A549 treated with DMSO at 1 μM for 4 hours (cell line): ENCODE data around the gene CD302. TPM values are rescaled to one million over a fixed set of nuclear protein-coding genes. Genes with fewer than 3 reads are reported as not detected.

ENCODE experiments used
- total RNA-seq: library from RNA; stranded (reverse); fragments of 200-300 nt; extraction: Qiagen RNA extraction; gene quantifications from 5 replicates; pipeline ENCODE4 v1.2.3, GENCODE V29; 2022; ENCODE audit warnings: low read depth

CD302 gene
- total RNA-seq: 2.0 to 2.8 TPM (median 2.4 TPM) in 5 replicates

GRCh38 chr2:159797543-159798375, at the start of gene CD302:
Gene CD302, minus strand, starts transcription at chr2:159798208. Its CDS starts 10 bp downstream, at chr2:159798198.

Other genes with a start within 250 kb of the CD302 start
- gene BAZ2B, start 181.7 kb downstream of the CD302 start, total RNA-seq: 8.5 to 14.5 TPM (median 12.2 TPM) in 5 replicates
- 44.4 to 68.1 TPM (median 59.5 TPM) in 5 replicates for gene MARCHF7, start 85.7 kb downstream of the CD302 start, total RNA-seq
- 0.03 to 0.15 TPM (median 0.11 TPM) in 5 replicates for gene LY75, start 106.5 kb upstream of the CD302 start, total RNA-seq